Activated naive CD8-positive, alpha-beta T cell treated with anti-CD3 and anti-CD28 coated beads, Interleukin-2, amount 10 ng/mL, durations not matched to agents 7 days and 5 days (primary cell): ENCODE data around the gene TBC1D23. TPM values are rescaled to one million over a fixed set of nuclear protein-coding genes. Genes with fewer than 3 reads are reported as not detected.

Experiments used
- ATAC-seq: fragments of 150-1000 bp; cut with Tn5 transposase; one replicate; pipeline ENCODE4 v1.10.0; 2021; ENCODE audit warnings: low read depth, moderate library complexity
- POLR2A ChIA-PET: fragments of 350-600 bp; sonication (Branson Sonifier 250); formaldehyde crosslinking; loops from one replicate; lab custom pipeline; 2021; ENCODE audit warnings: antibody characterized with exemption; lab: Charles Lee
- DNase-seq: peaks from one replicate; pipeline ENCODE4 v3.0.0; 2021
- H3K27ac Mint-ChIP-seq: one replicate; pipeline ENCODE4 v1.8.0; 2022; ENCODE audit warnings: mild to moderate bottlenecking, mixed read lengths
- H3K27me3 Mint-ChIP-seq: one replicate; pipeline ENCODE4 v1.8.0; 2022; ENCODE audit warnings: mild to moderate bottlenecking, moderate library complexity, mixed read lengths
- H3K36me3 Mint-ChIP-seq: one replicate; pipeline ENCODE4 v1.8.0; 2021; ENCODE audit warnings: mild to moderate bottlenecking, mixed read lengths
- H3K4me1 Mint-ChIP-seq: one replicate; pipeline ENCODE4 v1.8.0; 2021; ENCODE audit warnings: mixed read lengths
- H3K4me3 Mint-ChIP-seq: one replicate; pipeline ENCODE4 v1.8.0; 2022; ENCODE audit warnings: mild to moderate bottlenecking, moderate library complexity, mixed read lengths
- H3K9me3 Mint-ChIP-seq: one replicate; pipeline ENCODE4 v1.8.0; 2021; ENCODE audit warnings: mixed read lengths
- total RNA-seq, 2 experiments: library from RNA; stranded (reverse); gene quantifications; one replicate each; pipeline ENCODE4 v1.2.3, GENCODE V29; 2021

TBC1D23 gene
- total RNA-seq, 2 experiments from 2014 or later: 34.1 to 35.3 TPM

DNA sequence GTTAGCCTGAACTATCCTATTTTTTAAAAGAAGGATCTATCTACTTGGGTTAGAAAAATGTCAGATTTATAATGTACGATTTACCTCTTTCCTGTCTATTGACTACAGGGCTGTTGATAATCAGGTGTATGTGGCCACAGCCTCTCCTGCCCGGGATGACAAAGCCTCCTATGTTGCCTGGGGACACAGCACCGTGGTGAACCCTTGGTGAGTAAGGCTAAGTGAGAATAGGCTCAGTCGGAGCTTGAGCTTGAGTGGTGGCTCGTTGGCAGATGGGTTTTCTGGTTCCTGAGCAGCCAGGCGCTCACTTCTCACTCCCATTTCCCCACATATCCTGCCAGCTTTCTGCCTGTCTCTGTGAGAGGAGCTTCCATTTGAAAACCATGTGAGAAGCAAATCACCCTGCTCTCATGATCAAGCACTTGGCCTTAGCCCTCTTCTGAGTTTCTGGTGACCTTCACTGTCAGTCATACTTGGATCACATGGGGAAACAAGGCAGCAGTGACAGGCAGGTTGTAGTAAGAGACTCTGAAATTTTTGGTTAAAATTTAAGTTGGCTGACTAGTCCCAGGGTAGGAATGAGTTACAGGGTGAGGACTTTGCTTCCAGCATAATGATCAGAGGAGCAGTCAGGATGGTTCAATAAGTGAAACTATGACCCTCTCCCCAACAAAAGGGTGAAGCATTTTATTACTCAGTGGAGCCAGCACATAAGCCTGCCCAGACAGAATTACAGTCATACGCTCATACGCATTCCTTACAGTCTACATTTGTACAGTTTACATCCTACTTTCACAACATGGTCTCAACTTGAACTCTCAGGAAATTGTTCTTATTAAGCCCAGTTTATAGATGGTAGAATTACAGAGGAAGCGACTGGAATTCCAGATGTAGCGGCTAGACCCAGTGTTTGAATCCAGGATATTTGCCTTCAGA is 91.8 kb downstream of the TBC1D23 start:
- Mint-ChIP-seq H3K27ac (no peak overlapping the region), H3K4me3 (no peak overlapping the region), H3K9me3 (peaks cover 1% of the 10 kb centered on the region), H3K4me1 (peaks cover 3% of the 10 kb centered on the region), H3K36me3 (peaks cover 45% of the 10 kb centered on the region), H3K27me3 (no peaks in the 10 kb centered on the region)
- DNase-seq (no peak), ATAC-seq (no peak)
- POLR2A ChIA-PET: no interaction called here

DNA sequence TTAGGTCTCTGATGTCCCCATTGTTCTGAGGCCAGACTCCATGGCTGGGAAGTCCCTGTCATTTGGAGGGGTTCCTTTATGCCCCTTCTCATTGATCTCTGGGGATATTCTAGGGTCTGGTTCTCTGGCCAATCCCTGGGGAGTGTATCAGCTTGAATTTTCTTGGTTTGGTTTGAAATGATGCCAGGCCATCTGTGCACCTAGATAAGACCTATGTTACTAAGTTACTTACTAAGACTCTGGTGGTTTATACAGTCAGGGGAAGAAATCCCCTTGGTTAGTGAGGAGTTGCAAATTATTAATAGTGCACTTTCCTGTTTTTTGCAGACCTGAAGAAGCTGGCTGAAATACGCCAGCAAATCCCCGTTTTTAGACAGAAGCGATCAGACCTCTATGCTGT is 94.1 kb downstream of the TBC1D23 start:
- H3K27me3 Mint-ChIP-seq: no peaks in the 10 kb centered on the region
- DNase-seq: no peak
- H3K4me3 Mint-ChIP-seq: no peak overlapping the region
- H3K27ac Mint-ChIP-seq: no peak overlapping the region
- H3K4me1 Mint-ChIP-seq: peaks cover 3% of the 10 kb centered on the region
- POLR2A ChIA-PET: no interaction called here
- no peak for ATAC-seq
- H3K36me3 Mint-ChIP-seq: peaks cover 35% of the 10 kb centered on the region
- peaks cover 1% of the 10 kb centered on the region for H3K9me3 Mint-ChIP-seq

DNA sequence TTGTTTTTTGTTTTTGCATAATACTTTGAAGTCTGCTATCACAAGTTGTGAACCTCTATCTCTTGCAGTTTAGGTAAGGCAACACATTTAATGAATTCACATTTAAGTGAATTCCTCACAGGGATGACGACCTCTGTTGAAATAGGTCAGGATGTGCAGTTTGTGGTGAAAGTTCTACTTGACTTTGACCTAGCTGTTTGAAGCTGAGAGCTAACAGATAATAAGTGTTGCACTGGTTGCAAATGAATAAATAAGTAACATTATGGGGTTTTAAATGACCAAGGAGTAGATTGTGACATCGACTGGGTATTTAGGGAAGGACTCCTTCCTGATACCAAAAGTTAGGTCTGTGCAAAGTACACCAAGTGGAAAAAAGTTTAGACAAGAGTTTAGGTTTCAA is 97.6 kb downstream of the TBC1D23 start:
- Mint-ChIP-seq H3K36me3 (peaks cover 41% of the 10 kb centered on the region), H3K4me3 (no peak overlapping the region), H3K4me1 (peaks cover 1% of the 10 kb centered on the region), H3K9me3 (peaks cover 2% of the 10 kb centered on the region), H3K27ac (peak overlapping the region; percentile 13), H3K27me3 (no peaks in the 10 kb centered on the region)
- ATAC-seq: no peak
- no peak for DNase-seq
- POLR2A ChIA-PET: no interaction called here

DNA sequence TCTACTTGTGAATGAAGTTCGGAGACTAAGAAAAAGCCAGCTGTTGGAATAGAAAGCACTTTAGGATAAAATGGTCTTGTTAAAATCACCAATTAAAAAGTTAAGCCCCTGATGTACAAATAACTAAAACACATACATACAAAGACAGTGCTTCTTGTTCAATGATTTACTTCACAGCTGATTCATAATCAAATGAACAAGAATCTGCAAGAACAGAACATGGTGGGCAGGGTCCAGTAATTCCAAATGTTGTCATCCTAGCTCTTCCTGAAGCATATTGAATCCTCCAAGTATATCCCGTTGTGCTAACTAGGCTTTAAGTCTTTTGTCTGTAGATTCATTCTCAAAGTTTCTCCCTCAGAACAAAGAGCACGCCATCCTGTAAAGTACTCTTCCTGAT is 98.2 kb downstream of the TBC1D23 start:
- POLR2A ChIA-PET: no interaction called here
- H3K9me3 Mint-ChIP-seq: peaks cover 2% of the 10 kb centered on the region
- ATAC-seq: no peak
- no peaks in the 10 kb centered on the region for H3K4me1 Mint-ChIP-seq
- H3K36me3 Mint-ChIP-seq: peaks cover 44% of the 10 kb centered on the region
- no peak overlapping the region for H3K4me3 Mint-ChIP-seq
- no peak for DNase-seq
- H3K27me3 Mint-ChIP-seq: no peaks in the 10 kb centered on the region
- H3K27ac Mint-ChIP-seq: no peak overlapping the region

DNA sequence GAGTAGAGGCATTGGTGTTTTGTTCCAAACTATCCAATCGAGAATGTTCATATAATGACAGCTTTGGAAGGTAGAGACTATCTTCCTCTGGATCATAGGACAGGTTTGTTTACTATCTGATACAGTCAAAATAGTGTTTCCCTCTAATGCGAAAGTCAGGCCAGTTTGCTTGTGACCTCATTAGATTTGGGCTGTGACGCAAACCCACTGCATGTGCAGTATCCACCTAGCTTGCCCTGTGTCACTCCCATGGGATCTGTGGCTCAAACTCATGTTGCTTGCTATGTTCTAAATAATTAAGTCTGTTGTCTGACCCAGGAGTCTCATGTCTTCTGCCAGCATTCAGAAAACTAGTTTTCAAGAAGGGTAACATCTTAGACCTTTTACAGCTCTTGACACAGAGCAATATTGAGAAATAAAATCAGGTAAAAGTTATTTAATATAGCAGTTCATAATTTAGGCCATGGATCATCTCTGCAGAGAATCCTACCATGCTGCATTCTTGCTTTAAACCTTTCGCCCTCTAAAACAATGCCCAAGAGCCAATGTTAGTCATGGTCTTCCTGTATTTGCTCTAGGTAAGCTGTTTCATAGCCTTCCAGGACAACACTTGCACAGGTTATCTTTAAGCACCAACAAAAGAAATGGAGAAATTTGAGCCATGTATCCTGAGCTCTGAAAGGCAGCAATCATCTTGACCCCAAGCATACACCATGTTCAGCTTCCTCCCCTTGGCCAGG is 100.1 kb downstream of the TBC1D23 start:
- POLR2A ChIA-PET: no interaction called here
- Mint-ChIP-seq H3K36me3 (peaks cover 46% of the 10 kb centered on the region), H3K4me1 (no peaks in the 10 kb centered on the region), H3K27ac (no peak overlapping the region), H3K27me3 (no peaks in the 10 kb centered on the region), H3K4me3 (no peak overlapping the region), H3K9me3 (peaks cover 2% of the 10 kb centered on the region)
- ATAC-seq: no peak
- no peak for DNase-seq

DNA sequence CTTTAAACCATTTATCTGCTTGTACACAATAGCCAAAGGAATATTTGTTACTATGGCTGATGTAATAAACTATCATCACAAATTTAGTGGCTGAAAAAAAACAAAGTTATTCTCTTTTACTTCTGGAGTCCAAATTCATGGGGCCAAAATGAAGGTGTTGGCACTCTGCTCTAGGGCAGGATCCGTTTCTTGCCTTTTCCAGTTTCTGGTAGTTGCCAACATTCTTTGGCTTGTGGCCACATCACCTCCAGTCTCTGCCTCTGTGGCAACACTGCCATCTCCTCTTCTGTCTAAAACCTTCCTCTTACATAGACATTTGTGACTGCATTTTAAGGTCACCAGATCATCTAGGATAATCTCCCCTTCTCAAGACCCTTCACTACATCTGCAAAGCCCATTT is 101.1 kb downstream of the TBC1D23 start:
- Mint-ChIP-seq H3K27me3 (no peaks in the 10 kb centered on the region), H3K4me3 (no peak overlapping the region), H3K36me3 (peaks cover 45% of the 10 kb centered on the region), H3K4me1 (no peaks in the 10 kb centered on the region), H3K9me3 (peaks cover 2% of the 10 kb centered on the region), H3K27ac (no peak overlapping the region)
- POLR2A ChIA-PET: no interaction called here
- no peak for DNase-seq
- no peak for ATAC-seq

DNA sequence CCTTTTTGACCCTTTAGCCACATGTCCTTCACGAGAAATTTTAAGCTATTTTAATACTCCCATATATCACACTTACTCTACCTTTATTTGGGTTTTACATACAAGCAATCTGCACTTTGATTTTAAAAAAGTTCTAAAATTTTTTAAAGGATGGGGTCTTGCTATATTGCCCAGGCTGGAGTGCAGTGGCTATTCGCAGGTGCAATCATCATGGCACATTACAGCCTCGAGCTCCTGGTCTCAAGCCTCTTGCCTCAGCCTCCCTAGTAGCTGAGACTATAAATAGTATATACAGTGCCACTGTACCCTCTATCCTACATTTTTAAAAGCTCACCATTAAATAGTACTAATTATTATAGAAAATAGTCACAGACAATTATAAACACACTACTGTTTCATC is 103.6 kb downstream of the TBC1D23 start:
- DNase-seq (no peak), ATAC-seq (no peak)
- Mint-ChIP-seq H3K9me3 (peaks cover 2% of the 10 kb centered on the region), H3K36me3 (peaks cover 52% of the 10 kb centered on the region), H3K27me3 (no peaks in the 10 kb centered on the region), H3K4me3 (no peak overlapping the region), H3K4me1 (no peaks in the 10 kb centered on the region), H3K27ac (no peak overlapping the region)
- POLR2A ChIA-PET: interaction anchor here (0.5 kb wide), 1 partner anchor 40 kb away, joined by 3 read pairs; no protein-coding TSS in a partner anchor

DNA sequence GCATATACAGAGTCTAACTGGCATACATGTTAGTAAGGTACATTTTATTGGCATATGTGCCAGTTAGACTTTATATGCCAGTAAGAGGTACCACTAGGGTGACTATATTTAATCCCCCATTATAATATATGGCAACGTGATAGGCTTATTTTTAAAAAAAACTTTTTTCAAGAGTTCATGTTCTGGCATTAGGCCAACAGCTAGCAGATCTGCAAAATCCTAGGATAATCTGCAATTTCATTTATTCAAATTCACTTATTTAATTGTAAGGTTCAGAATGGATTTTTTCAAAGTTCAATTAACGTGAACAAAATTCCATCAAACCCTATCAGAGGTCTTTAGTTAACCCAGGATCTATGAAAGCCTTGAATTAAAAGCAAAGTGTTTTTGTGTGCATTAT is 105.6 kb downstream of the TBC1D23 start:
- no peak overlapping the region for H3K27ac Mint-ChIP-seq
- H3K9me3 Mint-ChIP-seq: peaks cover 2% of the 10 kb centered on the region
- no peak overlapping the region for H3K4me3 Mint-ChIP-seq
- DNase-seq (no peak), ATAC-seq (no peak)
- POLR2A ChIA-PET: no interaction called here
- H3K27me3 Mint-ChIP-seq: no peaks in the 10 kb centered on the region
- H3K36me3 Mint-ChIP-seq: peaks cover 48% of the 10 kb centered on the region
- no peaks in the 10 kb centered on the region for H3K4me1 Mint-ChIP-seq

DNA sequence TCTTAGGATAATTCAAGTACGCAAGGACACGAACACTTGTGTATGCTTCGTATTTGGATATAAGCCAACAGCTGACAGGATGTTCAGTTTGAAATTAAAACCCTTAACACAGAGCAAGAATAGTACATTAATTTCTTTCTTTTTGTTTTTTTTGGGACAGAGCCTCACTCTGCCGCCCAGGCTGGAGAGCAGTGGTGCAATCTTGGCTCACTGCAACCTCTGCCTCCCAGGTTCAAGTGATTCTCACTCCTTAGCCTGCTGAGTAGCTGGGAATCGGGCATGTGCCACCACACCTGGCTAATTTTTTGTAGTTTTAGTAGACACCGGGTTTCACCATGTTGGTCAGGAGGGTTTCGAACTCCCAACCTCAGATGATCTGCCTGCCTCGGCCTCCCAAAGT is 107.6 kb downstream of the TBC1D23 start:
- POLR2A ChIA-PET: interaction anchor here (1.2 kb wide), 1 partner anchor 12 kb away, joined by 3 read pairs; no protein-coding TSS in a partner anchor
- no peak for ATAC-seq
- Mint-ChIP-seq H3K27me3 (no peaks in the 10 kb centered on the region), H3K9me3 (no peaks in the 10 kb centered on the region), H3K36me3 (peaks cover 34% of the 10 kb centered on the region), H3K4me3 (no peak overlapping the region), H3K4me1 (no peaks in the 10 kb centered on the region), H3K27ac (no peak overlapping the region)
- DNase-seq: no peak

DNA sequence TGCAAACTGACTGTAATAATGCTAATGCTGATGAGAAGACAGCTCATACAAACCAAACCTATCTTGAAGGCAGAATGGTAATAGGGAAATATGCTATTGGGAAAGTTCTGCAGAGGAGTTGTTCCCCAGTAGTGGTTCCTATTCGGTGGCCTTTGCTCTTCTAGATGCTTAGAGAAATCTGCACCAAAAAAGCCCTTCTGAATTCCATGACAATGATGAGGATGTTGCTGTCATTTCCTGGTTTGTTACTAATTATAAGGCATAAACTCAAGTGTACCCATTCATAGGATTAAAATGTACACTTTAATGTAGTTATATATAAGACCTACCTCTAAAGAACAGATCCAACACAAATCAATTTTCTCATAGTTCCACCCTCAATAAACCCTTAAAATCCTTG is 110.0 kb downstream of the TBC1D23 start:
- H3K36me3 Mint-ChIP-seq: peaks cover 22% of the 10 kb centered on the region
- no peak overlapping the region for H3K4me3 Mint-ChIP-seq
- H3K9me3 Mint-ChIP-seq: no peaks in the 10 kb centered on the region
- H3K27me3 Mint-ChIP-seq: no peaks in the 10 kb centered on the region
- no peaks in the 10 kb centered on the region for H3K4me1 Mint-ChIP-seq
- POLR2A ChIA-PET: no interaction called here
- H3K27ac Mint-ChIP-seq: no peak overlapping the region
- DNase-seq (no peak), ATAC-seq (no peak)

DNA sequence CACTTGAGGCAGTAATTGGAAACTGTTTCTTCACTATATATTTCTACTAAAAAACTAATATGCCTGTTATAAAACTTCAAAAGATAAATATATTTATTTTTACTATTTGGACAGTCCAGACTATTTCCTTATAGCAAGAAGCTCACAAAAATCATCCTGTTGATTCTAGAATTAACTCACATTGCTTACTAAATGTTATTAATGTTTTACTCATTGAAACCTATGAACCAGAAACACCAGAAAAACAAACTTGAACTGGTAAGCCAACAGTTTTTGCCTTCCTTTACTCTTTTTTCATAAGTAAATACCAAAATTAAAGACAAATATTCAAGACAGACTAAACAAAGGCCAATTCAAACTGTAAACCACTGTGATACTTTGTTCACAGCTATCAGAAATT is 113.7 kb downstream of the TBC1D23 start:
- H3K4me1 Mint-ChIP-seq: no peaks in the 10 kb centered on the region
- no peak overlapping the region for H3K27ac Mint-ChIP-seq
- POLR2A ChIA-PET: interaction anchor here (1.1 kb wide), 1 partner anchor 26 kb away, joined by 3 read pairs; no protein-coding TSS in a partner anchor
- H3K9me3 Mint-ChIP-seq: no peaks in the 10 kb centered on the region
- H3K27me3 Mint-ChIP-seq: no peaks in the 10 kb centered on the region
- DNase-seq: no peak
- H3K4me3 Mint-ChIP-seq: no peak overlapping the region
- peaks cover 23% of the 10 kb centered on the region for H3K36me3 Mint-ChIP-seq
- ATAC-seq: no peak
